HEK293 (cell line): ENCODE measurements around the gene STRA8.

Experiments used
- HIC1 ChIP-seq: fragments of 450-650 bp; formaldehyde crosslinking; IDR thresholded peaks from 2 replicates; pipeline ENCODE4 v1.5.1; 2016; ENCODE audit warnings: missing biosample characterization, missing genetic modification characterization
- HOXA7 ChIP-seq: sonication (generic); formaldehyde crosslinking; IDR thresholded peaks from 2 replicates; pipeline ENCODE4 v1.8.1; 2022; ENCODE audit warnings: missing genetic modification reagents, borderline replicate concordance
- HOXC10 ChIP-seq: sonication (generic); formaldehyde crosslinking; IDR thresholded peaks from 2 replicates; pipeline ENCODE4 v1.8.1; 2023; ENCODE audit warnings: mild to moderate bottlenecking, missing genetic modification reagents
- IKZF3 ChIP-seq: fragments of 450-650 bp; IDR thresholded peaks from 2 replicates; pipeline ENCODE4 v1.5.0; 2018; ENCODE audit warnings: missing biosample characterization, mild to moderate bottlenecking, missing genetic modification characterization, moderate library complexity
- RBAK ChIP-seq: fragments of 450-650 bp; formaldehyde crosslinking; IDR thresholded peaks from 2 replicates; pipeline ENCODE4 v1.5.1; 2016; ENCODE audit warnings: missing biosample characterization, missing genetic modification characterization
- ZBTB1 ChIP-seq: fragments of 450-650 bp; formaldehyde crosslinking; IDR thresholded peaks from 2 replicates; pipeline ENCODE4 v1.5.1; 2016; ENCODE audit warnings: missing biosample characterization, missing genetic modification characterization
- ZBTB11 ChIP-seq: fragments of 450-650 bp; formaldehyde crosslinking; conservative IDR thresholded peaks from 2 replicates; pipeline ENCODE4 v1.5.1; 2016; ENCODE audit warnings: low read depth, missing biosample characterization, missing genetic modification characterization
- ZBTB20 ChIP-seq: fragments of 450-650 bp; formaldehyde crosslinking; IDR thresholded peaks from 2 replicates; pipeline ENCODE4 v1.5.1; 2016; ENCODE audit warnings: missing biosample characterization, missing genetic modification characterization
- ZEB2 ChIP-seq: fragments of 450-650 bp; formaldehyde crosslinking; IDR thresholded peaks from 2 replicates; pipeline ENCODE4 v1.5.1; 2016; ENCODE audit warnings: missing biosample characterization, missing genetic modification characterization
- ZNF148 ChIP-seq: fragments of 450-650 bp; formaldehyde crosslinking; IDR thresholded peaks from 2 replicates; pipeline ENCODE4 v1.5.0; 2017; ENCODE audit warnings: missing biosample characterization, missing genetic modification characterization, borderline replicate concordance
- ZNF175 ChIP-seq: fragments of 450-650 bp; formaldehyde crosslinking; IDR thresholded peaks from 2 replicates; pipeline ENCODE4 v1.5.1; 2016; ENCODE audit warnings: missing biosample characterization, missing genetic modification characterization
- ZNF19 ChIP-seq: fragments of 450-650 bp; formaldehyde crosslinking; IDR thresholded peaks from 2 replicates; pipeline ENCODE4; 2016; ENCODE audit warnings: missing biosample characterization, missing genetic modification characterization, low read depth
- ZNF202 ChIP-seq: fragments of 450-650 bp; formaldehyde crosslinking; IDR thresholded peaks from 2 replicates; pipeline ENCODE4 v1.5.1; 2016; ENCODE audit warnings: missing biosample characterization, missing genetic modification characterization, borderline replicate concordance
- ZNF292 ChIP-seq: fragments of 450-650 bp; formaldehyde crosslinking; IDR thresholded peaks from 2 replicates; pipeline ENCODE4 v1.5.1; 2016; ENCODE audit warnings: low read depth, missing biosample characterization, missing genetic modification characterization, borderline replicate concordance
- ZNF335 ChIP-seq: fragments of 450-650 bp; formaldehyde crosslinking; conservative IDR thresholded peaks from 2 replicates; pipeline ENCODE4 v1.5.1; 2016; ENCODE audit warnings: missing biosample characterization, missing genetic modification characterization
- ZNF580 ChIP-seq: fragments of 450-650 bp; formaldehyde crosslinking; IDR thresholded peaks from 2 replicates; pipeline ENCODE4 v1.5.1; 2016; ENCODE audit warnings: missing biosample characterization, missing genetic modification characterization
- ZNF596 ChIP-seq: fragments of 450-650 bp; IDR thresholded peaks from 2 replicates; pipeline ENCODE4 v1.5.0; 2018; ENCODE audit warnings: missing biosample characterization, mild to moderate bottlenecking, missing genetic modification characterization, moderate library complexity
- ZNF610 ChIP-seq: fragments of 450-650 bp; formaldehyde crosslinking; IDR thresholded peaks from 2 replicates; pipeline ENCODE4 v1.5.1; 2016; ENCODE audit warnings: missing biosample characterization, missing genetic modification characterization, borderline replicate concordance
- ZNF639 ChIP-seq: fragments of 450-650 bp; formaldehyde crosslinking; IDR thresholded peaks from 2 replicates; pipeline ENCODE4 v1.5.1; 2016; ENCODE audit warnings: missing biosample characterization, missing genetic modification characterization
- ZNF701 ChIP-seq: fragments of 450-650 bp; formaldehyde crosslinking; IDR thresholded peaks from 2 replicates; pipeline ENCODE4 v1.5.1; 2016; ENCODE audit warnings: missing biosample characterization, missing genetic modification characterization
- ZNF768 ChIP-seq: fragments of 450-650 bp; formaldehyde crosslinking; IDR thresholded peaks from 2 replicates; pipeline ENCODE4 v1.5.1; 2018; ENCODE audit warnings: missing biosample characterization, mild to moderate bottlenecking, missing genetic modification characterization
- ZNF777 ChIP-seq: fragments of 450-650 bp; formaldehyde crosslinking; IDR thresholded peaks from 2 replicates; pipeline ENCODE4 v1.5.1; 2017; ENCODE audit warnings: missing biosample characterization, missing genetic modification characterization, borderline replicate concordance
- TF ChIP-seq, protein P1 (sequence below): IDR thresholded peaks from 2 replicates; pipeline ENCODE4 v1.6.1; 2011; ENCODE audit warnings: mild to moderate bottlenecking, low read depth, low read length, borderline replicate concordance
- TF ChIP-seq, protein P2 (sequence below): fragments of 450-650 bp; formaldehyde crosslinking; IDR thresholded peaks from 2 replicates; pipeline ENCODE4 v1.5.1; 2016; ENCODE audit warnings: missing biosample characterization, missing genetic modification characterization
- TF ChIP-seq, protein P3 (sequence below): fragments of 450-650 bp; formaldehyde crosslinking; IDR thresholded peaks from 2 replicates; pipeline ENCODE4 v1.5.1; 2017; ENCODE audit warnings: missing biosample characterization, missing genetic modification characterization

Gene STRA8

GRCh38 chr7:135260470-135260869, 26.8 kb downstream of the STRA8 start (continued):
- TF ChIP-seq ZBTB20 (tag by site-specific recombination), result no peak
- TF ChIP-seq RBAK (tag by site-specific recombination), result no peak
- no peak for TF ChIP-seq ZNF777 (tag by site-specific recombination)
- no peak for TF ChIP-seq ZBTB11 (tag by site-specific recombination)
- no peak for TF ChIP-seq HOXA7 (CRISPR knock-in tag)
- TF ChIP-seq ZNF202 (tag by site-specific recombination), result no peak
- TF ChIP-seq, protein P1, sequence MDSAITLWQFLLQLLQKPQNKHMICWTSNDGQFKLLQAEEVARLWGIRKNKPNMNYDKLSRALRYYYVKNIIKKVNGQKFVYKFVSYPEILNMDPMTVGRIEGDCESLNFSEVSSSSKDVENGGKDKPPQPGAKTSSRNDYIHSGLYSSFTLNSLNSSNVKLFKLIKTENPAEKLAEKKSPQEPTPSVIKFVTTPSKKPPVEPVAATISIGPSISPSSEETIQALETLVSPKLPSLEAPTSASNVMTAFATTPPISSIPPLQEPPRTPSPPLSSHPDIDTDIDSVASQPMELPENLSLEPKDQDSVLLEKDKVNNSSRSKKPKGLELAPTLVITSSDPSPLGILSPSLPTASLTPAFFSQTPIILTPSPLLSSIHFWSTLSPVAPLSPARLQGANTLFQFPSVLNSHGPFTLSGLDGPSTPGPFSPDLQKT, result no peak
- TF ChIP-seq IKZF3 (tag by site-specific recombination), result 0 out of 2 replicates have a peak, but pooled peaks have one; percentile 44
- TF ChIP-seq ZNF580 (tag by site-specific recombination), result peak; percentile 59; the same call in 1 of the 2 replicates
- no peak for TF ChIP-seq ZNF768
- TF ChIP-seq, protein P2, sequence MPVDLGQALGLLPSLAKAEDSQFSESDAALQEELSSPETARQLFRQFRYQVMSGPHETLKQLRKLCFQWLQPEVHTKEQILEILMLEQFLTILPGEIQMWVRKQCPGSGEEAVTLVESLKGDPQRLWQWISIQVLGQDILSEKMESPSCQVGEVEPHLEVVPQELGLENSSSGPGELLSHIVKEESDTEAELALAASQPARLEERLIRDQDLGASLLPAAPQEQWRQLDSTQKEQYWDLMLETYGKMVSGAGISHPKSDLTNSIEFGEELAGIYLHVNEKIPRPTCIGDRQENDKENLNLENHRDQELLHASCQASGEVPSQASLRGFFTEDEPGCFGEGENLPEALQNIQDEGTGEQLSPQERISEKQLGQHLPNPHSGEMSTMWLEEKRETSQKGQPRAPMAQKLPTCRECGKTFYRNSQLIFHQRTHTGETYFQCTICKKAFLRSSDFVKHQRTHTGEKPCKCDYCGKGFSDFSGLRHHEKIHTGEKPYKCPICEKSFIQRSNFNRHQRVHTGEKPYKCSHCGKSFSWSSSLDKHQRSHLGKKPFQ (tag by site-specific recombination), result peak; percentile 40; the same call in 1 of the 2 replicates
- no peak for TF ChIP-seq ZNF701
- no peak for TF ChIP-seq ZNF335 (tag by site-specific recombination)
- no peak for TF ChIP-seq ZNF148
- peak; percentile 77 for TF ChIP-seq ZEB2
- no peak for TF ChIP-seq HOXC10 (CRISPR knock-in tag)
- no peak for TF ChIP-seq ZNF175 (tag by site-specific recombination)
- no peak for TF ChIP-seq ZNF292 (tag by site-specific recombination)
- TF ChIP-seq ZBTB1 (tag by site-specific recombination), result no peak
- TF ChIP-seq ZNF610 (tag by site-specific recombination), result 0 out of 2 replicates have a peak, but pooled peaks have one; percentile 51
- TF ChIP-seq ZNF639 (tag by site-specific recombination), result no peak
- no peak for TF ChIP-seq ZNF19
- no peak; the same call in 1 of the 2 replicates for TF ChIP-seq ZNF596 (tag by site-specific recombination)
- TF ChIP-seq HIC1, result no peak
- TF ChIP-seq, protein P3, sequence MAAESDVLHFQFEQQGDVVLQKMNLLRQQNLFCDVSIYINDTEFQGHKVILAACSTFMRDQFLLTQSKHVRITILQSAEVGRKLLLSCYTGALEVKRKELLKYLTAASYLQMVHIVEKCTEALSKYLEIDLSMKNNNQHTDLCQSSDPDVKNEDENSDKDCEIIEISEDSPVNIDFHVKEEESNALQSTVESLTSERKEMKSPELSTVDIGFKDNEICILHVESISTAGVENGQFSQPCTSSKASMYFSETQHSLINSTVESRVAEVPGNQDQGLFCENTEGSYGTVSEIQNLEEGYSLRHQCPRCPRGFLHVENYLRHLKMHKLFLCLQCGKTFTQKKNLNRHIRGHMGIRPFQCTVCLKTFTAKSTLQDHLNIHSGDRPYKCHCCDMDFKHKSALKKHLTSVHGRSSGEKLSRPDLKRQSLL (tag by site-specific recombination), result no peak
